GM18520 (cell line): ENCODE measurements around the gene G6PC1.
"Not testable (repeated sequence)": the region's sequence is repeated elsewhere in the genome, so short reads cannot be mapped to it uniquely, and the experiment has no call there.

Experiments used
- ATAC-seq: cut with Tn5 transposase; IDR thresholded peaks from one replicate; pipeline ENCODE4 v1.9.1; 2021; ENCODE audit not compliant: unreplicated experiment

G6PC1 gene

GRCh38 chr17:42873932-42874695, 26.5 kb upstream of the G6PC1 start:
- not testable (repeated sequence) for ATAC-seq

- no peak for ATAC-seq
Measured at GRCh38 chr17:42877037-42877436, 23.6 kb upstream of the G6PC1 start.

DNA sequence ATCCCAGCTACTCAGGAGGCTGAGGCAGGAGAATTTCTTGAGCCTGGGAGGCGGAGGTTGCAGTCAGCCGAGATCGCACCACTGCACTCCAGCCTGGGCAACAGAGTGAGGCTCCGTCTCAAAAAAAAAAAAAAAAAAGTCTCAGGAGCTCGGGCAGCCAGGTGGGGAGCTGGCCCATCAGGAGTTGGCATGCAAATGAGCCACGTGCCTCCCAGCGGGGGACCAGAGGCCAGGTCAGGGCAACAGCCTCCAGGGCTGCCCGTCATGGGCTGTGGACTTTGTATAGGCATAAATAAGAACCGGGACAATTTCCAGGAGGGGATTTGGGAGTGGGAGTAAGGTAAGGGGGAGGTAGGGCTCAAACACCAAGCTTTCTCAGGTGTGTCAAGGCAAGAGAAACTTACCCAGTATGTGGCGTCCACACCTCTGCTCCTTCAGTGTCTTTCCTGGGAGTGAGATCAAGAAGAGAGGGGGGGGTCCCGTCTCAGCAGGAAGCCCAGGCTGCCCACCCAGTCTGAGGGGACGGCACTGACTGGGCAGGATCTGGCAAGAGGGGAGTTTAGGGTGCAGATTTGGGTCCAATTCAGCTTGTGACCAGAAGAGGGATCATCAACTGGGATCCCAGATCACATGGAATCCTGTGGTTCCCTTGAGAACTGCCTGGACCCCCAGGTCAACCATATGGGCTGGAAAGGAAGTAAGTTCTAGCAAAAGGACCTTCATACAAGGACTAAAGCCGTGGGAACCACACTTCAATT, 22.3 kb upstream of the G6PC1 start:
- ATAC-seq: no peak

DNA sequence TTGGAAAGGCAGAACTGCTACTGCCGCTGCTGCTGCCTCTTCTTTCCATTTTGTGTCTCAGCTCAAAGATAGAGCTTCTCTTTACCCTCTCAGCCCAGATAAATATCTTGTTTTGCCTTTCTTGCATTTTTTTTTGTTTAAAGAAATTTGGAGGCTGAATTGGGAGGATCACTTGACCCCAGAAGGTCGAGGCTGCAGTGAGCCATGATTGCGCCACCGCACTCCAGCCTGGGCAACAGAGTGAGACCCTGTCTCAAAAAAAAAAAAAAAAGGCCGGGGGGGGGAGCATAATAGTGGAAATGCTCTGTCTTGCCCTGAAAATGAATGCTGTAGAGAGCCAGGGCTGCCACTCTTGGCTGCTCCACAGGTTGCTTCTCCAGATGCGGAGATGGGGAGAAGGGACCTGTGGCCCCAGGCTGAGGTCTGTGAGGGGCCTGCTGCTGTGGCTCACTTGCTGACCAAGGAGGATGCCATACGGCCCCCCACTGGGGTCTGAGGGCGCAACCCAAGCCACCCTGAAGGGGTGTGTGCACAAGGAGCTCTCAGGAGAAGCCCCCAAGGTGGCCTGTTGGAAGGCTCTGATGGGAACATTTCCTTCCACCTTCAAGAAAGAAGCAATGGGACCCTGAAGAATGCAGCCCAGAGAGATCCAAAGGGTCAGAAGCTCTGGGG, 21.5 kb upstream of the G6PC1 start:
- ATAC-seq: no peak

GRCh38 chr17:42879596-42879985, 21.0 kb upstream of the G6PC1 start:
- no peak for ATAC-seq

DNA sequence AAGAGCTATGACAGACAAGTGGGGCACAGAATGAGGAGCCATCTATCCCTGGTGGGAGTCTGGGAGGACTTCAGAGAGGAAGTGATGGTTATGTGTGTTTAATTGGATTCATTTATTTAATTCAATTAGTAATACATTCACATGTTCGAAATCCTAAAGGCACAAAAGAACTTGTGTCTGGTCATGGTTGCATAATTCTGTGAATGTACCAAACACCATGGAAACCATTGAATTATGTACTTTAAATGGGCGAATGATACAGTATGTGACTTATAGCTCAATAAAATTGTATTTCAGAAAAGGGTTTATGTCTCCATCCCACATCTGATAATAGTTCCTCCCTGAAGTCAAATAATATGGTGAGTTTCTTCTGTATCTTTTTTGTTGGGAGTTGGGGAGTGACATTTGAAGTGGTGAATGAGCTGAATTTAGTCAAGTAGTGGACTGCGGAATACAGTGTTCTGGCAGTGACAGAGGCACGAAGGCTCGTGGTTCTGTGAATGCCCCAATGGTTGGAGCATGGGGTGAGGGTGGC, 19.8 kb upstream of the G6PC1 start:
- ATAC-seq: no peak

DNA sequence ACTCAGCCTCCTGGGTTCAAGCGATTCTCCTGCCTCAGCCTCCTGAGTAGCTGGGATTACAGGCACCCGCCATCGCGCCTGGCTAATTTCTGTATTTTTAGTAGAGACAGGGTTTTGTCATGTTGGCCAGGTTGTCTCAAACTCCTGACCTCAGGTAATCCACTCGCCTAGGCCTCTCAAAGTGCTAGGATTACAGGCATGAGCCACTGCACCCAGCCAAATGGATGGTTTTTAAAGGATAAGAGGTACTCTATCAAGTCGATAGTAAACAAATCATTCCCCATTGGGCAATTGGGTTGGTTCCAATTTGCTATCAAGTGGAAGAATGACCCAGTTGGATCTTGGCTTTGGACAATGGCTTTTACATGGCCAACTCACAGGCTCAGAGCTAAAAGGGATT, 18.9 kb upstream of the G6PC1 start:
- not testable (repeated sequence) for ATAC-seq

- no peak for ATAC-seq
Measured at GRCh38 chr17:42882166-42882565, 18.4 kb upstream of the G6PC1 start.

DNA sequence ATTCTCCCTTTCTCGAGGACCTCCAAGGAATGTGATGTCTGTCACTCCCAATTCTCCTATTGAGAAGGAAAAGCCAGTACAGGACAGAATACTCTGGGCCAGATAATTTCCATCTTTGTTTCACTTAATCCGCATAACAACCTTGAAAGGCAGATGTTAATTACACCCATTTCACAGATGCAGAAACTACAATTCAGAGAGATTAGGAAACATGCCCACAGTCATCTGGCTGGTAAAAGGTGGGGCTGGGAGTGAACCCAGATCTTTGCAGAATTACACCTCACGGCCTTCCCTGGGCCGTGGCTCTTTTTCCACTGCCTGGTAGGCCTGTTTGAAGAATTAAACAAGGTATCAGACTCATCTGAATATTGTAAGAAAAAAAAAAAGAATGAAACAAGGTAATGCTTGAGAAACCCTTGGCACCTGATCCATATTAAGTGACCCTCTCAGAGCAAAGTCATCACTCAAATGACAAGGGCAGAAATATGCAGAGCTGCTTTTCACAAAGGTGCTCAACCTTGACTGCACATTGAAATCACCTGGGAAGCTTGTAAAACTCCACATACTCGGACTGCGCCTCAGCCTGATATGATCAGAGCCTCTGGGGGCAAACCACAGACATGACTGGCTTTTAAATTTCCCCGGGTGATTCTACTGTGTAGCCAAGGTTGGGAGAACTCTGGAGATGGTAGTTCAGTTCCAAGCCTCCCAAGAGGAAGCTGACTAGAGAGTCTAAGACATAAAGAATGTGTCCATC, 16.6 kb upstream of the G6PC1 start:
- ATAC-seq: no peak

- ATAC-seq: not testable (repeated sequence)
Measured at GRCh38 chr17:42885806-42886205, 14.8 kb upstream of the G6PC1 start.

DNA sequence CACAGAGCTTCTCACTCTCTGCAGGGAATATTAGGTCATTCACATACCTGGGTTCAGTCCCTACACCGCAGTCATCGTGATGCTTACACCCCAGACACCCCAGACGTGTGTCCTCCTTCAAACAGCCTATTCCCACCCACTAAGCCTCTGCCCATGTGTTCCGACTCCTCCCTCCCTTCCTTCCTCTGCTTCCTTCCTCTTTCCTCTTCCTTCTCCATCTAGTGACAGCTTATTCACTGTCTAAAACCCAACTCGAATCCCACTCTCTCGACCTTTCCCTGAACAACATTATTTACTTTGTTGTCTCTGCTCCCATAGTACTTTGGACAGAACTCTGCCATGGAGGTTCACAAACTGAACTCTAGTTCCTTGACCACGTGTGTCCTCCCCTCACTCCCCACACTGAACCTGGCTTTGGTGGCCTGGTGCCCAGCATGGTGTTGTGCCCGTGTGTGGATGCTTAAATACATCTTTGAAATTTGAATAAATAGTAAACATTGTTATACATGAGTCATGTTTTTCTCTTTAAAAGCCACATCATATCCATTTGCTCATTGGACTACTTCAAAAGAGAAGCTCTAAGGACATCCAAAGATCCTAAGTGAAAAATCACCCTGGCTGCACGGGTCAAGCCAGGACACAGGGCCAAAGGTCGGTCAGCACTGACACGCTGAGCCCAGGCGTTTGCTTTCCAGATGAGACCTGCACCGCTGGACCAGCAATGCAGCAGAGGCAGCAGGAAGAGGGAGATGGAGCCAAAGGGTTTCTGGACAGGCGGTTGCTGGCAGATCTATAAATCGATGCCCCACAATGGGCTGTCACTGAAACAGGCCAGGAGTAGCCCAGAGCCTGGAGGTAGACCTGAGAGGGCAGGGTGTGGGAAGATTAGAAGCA, 14.1 kb upstream of the G6PC1 start:
- no peak for ATAC-seq

- ATAC-seq: no peak
Measured at GRCh38 chr17:42889809-42890208, 10.8 kb upstream of the G6PC1 start.

- ATAC-seq: no peak
Measured at GRCh38 chr17:42891539-42892152, 9.0 kb upstream of the G6PC1 start.

GRCh38 chr17:42893359-42893758, 7.2 kb upstream of the G6PC1 start:
- ATAC-seq: no peak

DNA sequence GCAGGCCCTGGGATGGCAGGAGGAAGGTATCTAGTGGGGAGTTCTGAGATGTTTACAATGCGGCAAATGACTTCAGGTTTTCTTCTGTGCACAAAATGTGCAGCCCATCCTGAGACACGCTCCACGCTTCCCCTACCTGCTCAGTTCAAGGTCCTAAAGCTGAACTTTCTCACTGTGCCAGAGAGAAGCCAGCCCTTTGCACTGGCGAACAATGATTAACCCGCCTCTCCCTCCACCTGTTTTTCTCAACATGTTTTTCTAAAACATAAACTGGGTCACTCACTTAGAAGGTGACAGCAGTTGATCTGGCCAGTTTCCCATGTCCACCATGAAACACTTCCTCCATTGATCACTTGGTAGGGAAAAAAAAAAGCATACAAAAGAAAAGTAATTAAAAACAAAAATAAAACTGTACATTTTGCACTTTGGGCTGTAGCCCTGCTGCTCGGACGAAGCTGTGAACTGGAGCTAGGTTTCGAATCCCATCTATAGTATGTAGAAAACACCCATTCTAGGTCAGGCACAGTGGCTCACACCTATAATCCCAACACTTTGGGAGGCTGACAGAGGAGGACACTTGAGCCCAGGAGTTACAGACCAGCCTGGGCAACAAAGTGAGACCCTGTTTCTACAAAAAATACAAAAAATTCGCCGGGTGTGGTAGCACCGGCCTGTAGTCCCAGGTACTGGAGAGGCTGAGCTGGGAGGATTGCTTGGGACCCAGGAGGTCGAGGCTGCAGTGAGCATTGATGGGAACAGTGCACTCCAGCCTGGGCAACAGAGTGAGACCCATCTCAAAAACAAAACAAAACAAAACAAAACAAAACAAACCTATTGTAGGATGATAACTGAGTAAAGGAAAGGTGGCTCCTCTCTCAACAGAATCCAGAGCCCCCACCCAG, 6.1 kb upstream of the G6PC1 start:
- no peak for ATAC-seq

- ATAC-seq: no peak
Measured at GRCh38 chr17:42895185-42895555, 5.4 kb upstream of the G6PC1 start.

DNA sequence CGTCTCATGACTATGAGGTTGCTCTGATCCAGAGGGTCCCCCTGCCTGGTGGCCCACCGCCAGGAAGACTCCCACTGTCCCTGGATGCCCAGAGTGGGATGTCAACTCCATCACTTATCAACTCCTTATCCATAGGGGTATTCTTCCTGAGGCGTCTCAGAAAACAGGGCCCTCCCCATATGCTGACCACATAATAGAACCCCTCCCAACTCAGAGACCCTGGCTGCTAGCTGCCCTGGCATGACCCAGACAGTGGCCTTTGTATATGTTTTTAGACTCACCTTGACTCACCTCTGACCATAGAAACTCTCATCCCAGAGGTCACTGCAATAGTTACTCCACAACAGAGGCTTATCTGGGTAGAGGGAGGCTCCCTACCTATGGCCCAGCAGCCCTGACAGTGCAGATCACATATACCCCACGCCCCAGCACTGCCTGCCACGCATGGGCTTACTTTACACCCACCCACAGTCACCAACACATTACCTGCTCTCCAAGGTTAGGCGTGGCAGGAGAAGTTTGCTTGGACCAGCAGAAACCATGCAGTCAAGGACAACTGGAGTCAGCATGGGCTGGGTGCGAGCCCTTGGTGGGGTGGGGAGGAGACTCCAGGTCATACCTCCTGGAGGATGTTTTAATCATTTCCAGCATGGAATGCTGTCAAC, 2.3 kb upstream of the G6PC1 start:
- ATAC-seq: no peak

DNA sequence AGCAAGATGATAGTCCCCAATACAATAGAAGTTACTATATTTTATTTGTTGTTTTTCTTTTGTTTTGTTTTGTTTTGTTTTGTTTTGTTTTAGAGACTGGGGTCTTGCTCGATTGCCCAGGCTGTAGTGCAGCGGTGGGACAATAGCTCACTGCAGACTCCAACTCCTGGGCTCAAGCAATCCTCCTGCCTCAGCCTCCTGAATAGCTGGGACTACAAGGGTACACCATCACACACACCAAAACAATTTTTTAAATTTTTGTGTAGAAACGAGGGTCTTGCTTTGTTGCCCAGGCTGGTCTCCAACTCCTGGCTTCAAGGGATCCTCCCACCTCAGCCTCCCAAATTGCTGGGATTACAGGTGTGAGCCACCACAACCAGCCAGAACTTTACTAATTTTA, 618 bp upstream of the G6PC1 start:
- not testable (repeated sequence) for ATAC-seq
